Measurements from ENCODE around the gene CHAF1B. TPM values are rescaled to one million over a fixed set of nuclear protein-coding genes. Genes with fewer than 3 reads are reported as not detected.

Gene CHAF1B
- total and polyA plus RNA-seq, 9 of the 15 experiments (the other 6 are each of a cell fraction or from before 2014, with no cell fraction given), result 7.5 to 36.8 (median 21.0) TPM

DNA sequence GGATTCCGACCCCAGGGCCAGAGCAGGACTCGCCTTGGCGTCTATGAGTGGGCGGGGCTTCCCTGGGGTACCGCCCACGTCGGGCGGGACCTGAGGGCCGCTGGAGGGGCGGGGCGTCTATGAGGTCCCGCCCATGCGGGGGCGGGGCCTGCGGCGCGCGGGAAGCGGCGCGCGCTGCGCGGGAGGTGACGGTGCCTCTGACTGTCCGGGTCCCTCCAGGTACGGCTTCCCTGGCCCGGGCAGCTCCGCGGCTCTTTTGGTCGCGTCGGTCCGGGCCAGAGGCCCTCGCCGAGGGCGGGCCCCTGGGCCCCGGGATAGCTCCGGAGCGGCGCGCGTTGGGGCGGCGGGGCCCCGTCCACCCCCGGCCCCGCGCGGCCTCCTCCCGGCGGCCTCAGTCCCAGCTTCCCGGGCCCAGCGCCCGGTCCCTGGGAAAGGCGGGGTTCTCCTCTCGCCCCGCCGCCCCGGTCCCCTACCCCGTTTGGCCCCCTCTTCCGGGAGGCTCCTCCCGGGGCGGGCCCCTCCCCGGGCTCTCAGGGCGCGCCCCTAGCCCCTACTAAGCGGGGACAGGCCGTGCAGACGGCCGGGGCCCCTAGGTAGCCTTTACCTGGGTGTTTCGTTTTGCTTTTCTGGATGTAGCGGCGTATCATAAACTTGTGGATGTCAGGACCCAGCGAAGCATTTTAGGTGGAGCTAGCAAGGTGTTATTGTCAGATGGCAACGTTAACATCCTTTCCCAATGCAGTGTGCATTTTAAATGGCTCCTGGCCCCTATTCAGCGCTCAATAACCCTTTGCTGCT is at the start of gene CHAF1B (continued):
- TF ChIP-seq ZNF224 (CRISPR knock-in tag; IDR thresholded peaks at IDR 0.05) (no peak), NONO (IDR thresholded peaks at IDR 0.05; ENCODE audit: low read depth in 2 of 2, low read length in 1 of 2) (peak; percentile 54 to 95; a peak in 3 of 4 replicates), TARDBP (IDR thresholded peaks at IDR 0.05) (no peak), ZNF146 (CRISPR knock-in tag; IDR thresholded peaks at IDR 0.05; ENCODE audit: unreplicated experiment) (no peak), ZBED1 (IDR thresholded peaks at IDR 0.05) (no peak), FOXP1 (CRISPR knock-in tag; IDR thresholded peaks at IDR 0.05) (no peak), SREBF1 (IDR thresholded peaks at IDR 0.05; ENCODE audit: borderline replicate concordance, low read depth, low read length) (no peak), SNIP1 (IDR thresholded peaks at IDR 0.05; ENCODE audit: low read depth) (no peak), ZNF507 (tag; conservative IDR thresholded peaks at IDR 0.05) (no peak), HDAC8 (tag; IDR thresholded peaks at IDR 0.05) (no peak), SAFB2 (IDR thresholded peaks at IDR 0.05; ENCODE audit: borderline replicate concordance, low read depth, low read length, severe bottlenecking) (no peak), U2AF2 (optimal IDR thresholded peaks at IDR 0.05; ENCODE audit: low read depth, low read length) (no peak), MTA2 (IDR thresholded peaks at IDR 0.05; ENCODE audit: low read depth) (no peak), BRCA1 (IDR thresholded peaks at IDR 0.05) (no peak), BRCA1 (CRISPR knock-in tag; IDR thresholded peaks at IDR 0.05) (no peak), RBM15 (IDR thresholded peaks at IDR 0.05; ENCODE audit: insufficient read depth, low read length) (no peak), CHD4 (IDR thresholded peaks at IDR 0.05; ENCODE audit: insufficient read depth, insufficient replicate concordance, low read depth, low read length, poor library complexity, severe bottlenecking) (no peak), POLR2B (IDR thresholded peaks at IDR 0.05; ENCODE audit: low read depth, partially characterized antibody) (peak; percentile 36), TSC22D4 (tag; IDR thresholded peaks at IDR 0.05) (no peak), BCOR (IDR thresholded peaks at IDR 0.05) (no peak), ZNF143 (CRISPR knock-in tag; IDR thresholded peaks at IDR 0.05) (no peak), PHF21A (IDR thresholded peaks at IDR 0.05; ENCODE audit: borderline replicate concordance, low read depth) (no peak), FOSL1 (tag; conservative IDR thresholded peaks at IDR 0.05) (no peak), EWSR1 (IDR thresholded peaks at IDR 0.05; ENCODE audit: borderline replicate concordance, low read depth, partially characterized antibody) (no peak), ARID1B (IDR thresholded peaks at IDR 0.05) (no peak)
- TF ChIP-seq, protein P1, sequence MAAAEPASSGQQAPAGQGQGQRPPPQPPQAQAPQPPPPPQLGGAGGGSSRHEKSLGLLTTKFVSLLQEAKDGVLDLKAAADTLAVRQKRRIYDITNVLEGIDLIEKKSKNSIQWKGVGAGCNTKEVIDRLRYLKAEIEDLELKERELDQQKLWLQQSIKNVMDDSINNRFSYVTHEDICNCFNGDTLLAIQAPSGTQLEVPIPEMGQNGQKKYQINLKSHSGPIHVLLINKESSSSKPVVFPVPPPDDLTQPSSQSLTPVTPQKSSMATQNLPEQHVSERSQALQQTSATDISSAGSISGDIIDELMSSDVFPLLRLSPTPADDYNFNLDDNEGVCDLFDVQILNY (CRISPR knock-in tag; IDR thresholded peaks at IDR 0.05), result no peak
- TF ChIP-seq, protein P2, sequence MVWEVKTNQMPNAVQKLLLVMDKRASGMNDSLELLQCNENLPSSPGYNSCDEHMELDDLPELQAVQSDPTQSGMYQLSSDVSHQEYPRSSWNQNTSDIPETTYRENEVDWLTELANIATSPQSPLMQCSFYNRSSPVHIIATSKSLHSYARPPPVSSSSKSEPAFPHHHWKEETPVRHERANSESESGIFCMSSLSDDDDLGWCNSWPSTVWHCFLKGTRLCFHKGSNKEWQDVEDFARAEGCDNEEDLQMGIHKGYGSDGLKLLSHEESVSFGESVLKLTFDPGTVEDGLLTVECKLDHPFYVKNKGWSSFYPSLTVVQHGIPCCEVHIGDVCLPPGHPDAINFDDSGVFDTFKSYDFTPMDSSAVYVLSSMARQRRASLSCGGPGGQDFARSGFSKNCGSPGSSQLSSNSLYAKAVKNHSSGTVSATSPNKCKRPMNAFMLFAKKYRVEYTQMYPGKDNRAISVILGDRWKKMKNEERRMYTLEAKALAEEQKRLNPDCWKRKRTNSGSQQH (CRISPR knock-in tag; IDR thresholded peaks at IDR 0.05), result no peak
- TF ChIP-seq, protein P3, sequence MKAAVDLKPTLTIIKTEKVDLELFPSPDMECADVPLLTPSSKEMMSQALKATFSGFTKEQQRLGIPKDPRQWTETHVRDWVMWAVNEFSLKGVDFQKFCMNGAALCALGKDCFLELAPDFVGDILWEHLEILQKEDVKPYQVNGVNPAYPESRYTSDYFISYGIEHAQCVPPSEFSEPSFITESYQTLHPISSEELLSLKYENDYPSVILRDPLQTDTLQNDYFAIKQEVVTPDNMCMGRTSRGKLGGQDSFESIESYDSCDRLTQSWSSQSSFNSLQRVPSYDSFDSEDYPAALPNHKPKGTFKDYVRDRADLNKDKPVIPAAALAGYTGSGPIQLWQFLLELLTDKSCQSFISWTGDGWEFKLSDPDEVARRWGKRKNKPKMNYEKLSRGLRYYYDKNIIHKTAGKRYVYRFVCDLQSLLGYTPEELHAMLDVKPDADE (conservative IDR thresholded peaks at IDR 0.05; ENCODE audit: control insufficient read depth, low read depth, low read length), result no peak; the same call in 1 of the 2 replicates
